Measurements from ENCODE around the gene OVCA2.

The OVCA2 gene

GRCh38 chr17:2015314-2015713 is 26.5 kb upstream of the OVCA2 start:
- no peak for DNase-seq

GRCh38 chr17:2016494-2016893 is 25.3 kb upstream of the OVCA2 start:
- peak; percentile 46 for DNase-seq

- peak; percentile 51 for DNase-seq
These were observed 24.4 kb upstream of the OVCA2 start for GRCh38 chr17:2017274-2017941.

- no peak for DNase-seq
These were observed 22.9 kb upstream of the OVCA2 start for GRCh38 chr17:2018716-2019510.

GRCh38 chr17:2019723-2020122 is 22.1 kb upstream of the OVCA2 start:
- DNase-seq, result no peak

- no peak for DNase-seq
These were observed 21.1 kb upstream of the OVCA2 start for GRCh38 chr17:2020721-2021120.

GRCh38 chr17:2022647-2023240 is 19.1 kb upstream of the OVCA2 start:
- peak; percentile 52 for DNase-seq

GRCh38 chr17:2023256-2023655 is 18.6 kb upstream of the OVCA2 start:
- no peak for DNase-seq

- peak; percentile 82 for DNase-seq
These were observed 17.9 kb upstream of the OVCA2 start for GRCh38 chr17:2023692-2024571.

- no peak for DNase-seq
These were observed 17.1 kb upstream of the OVCA2 start for GRCh38 chr17:2024572-2025219.

- DNase-seq, result peak; percentile 78
These were observed 16.6 kb upstream of the OVCA2 start, which contains the start of gene RTN4RL1 for GRCh38 chr17:2025220-2025621. TSS of gene RTN4RL1 (minus strand) at chr17:2025334. CDS start at chr17:2024865, 469 bp downstream.

GRCh38 chr17:2025622-2026309 is 16.1 kb upstream of the OVCA2 start:
- DNase-seq, result peak; percentile 94

GRCh38 chr17:2027528-2028233 is 14.1 kb upstream of the OVCA2 start:
- DNase-seq, result peak; percentile 46

GRCh38 chr17:2028234-2028614 is 13.6 kb upstream of the OVCA2 start:
- DNase-seq, result no peak

GRCh38 chr17:2028737-2029136 is 13.1 kb upstream of the OVCA2 start:
- peak; percentile 67 for DNase-seq

- peak; percentile 95 for DNase-seq
These were observed 11.7 kb upstream of the OVCA2 start, which contains the start of gene DPH1 for GRCh38 chr17:2029911-2030778. TSS of gene DPH1 (plus strand) at chr17:2030153. CDS start at chr17:2030170, 17 bp downstream.

GRCh38 chr17:2030779-2031163 is 11.1 kb upstream of the OVCA2 start:
- DNase-seq, result peak; percentile 95

- DNase-seq, result no peak
These were observed 8.7 kb upstream of the OVCA2 start for GRCh38 chr17:2033153-2033552.

- no peak for DNase-seq
These were observed 7.7 kb upstream of the OVCA2 start for GRCh38 chr17:2034157-2034556.
